GM18858 (cell line): ENCODE measurements around the gene FCAMR.

Source experiments
- ATAC-seq: cut with Tn5 transposase; IDR thresholded peaks from one replicate; pipeline ENCODE4 v1.9.1; 2021; ENCODE audit not compliant: unreplicated experiment

The FCAMR gene

DNA sequence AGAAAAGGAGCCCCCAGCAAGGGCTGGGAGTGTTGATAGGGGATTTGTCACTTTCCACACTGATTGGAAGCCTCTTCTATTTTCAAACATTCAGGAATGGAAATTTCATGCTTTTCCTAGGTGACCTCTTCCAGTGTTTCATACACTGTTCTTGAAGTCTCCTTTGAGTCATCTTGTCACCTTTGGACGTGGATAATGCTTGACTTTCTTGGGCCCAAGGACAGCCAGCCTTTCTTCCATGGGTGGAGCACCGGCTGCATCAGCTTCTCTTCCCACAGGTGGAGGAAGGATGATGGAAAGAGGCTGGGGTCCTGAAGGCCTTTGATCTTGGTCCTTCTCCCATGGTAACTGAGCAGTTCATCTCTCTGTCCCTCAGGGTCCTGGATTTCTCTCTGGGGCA, 12.1 kb downstream of the FCAMR start:
- no peak for ATAC-seq

DNA sequence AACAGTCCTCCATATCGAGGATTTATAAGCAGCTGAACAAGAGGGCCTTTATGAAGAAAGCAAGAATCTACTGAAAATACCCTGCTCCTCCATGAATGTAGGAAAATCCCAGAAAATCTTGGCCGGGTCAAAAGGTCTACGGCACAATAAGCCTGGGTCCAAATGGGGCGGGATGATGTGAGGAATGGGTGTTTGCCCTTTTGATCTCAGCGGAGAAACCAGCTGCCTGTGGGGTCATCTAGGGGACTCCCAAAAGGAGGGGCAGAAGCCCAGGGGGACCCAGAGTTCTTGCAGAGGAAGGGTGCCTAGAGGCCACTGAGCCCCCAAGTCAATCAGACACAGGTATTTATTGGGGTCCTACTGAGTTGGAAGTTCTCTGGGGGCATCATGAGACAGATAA, 12.6 kb downstream of the FCAMR start:
- ATAC-seq, result no peak

DNA sequence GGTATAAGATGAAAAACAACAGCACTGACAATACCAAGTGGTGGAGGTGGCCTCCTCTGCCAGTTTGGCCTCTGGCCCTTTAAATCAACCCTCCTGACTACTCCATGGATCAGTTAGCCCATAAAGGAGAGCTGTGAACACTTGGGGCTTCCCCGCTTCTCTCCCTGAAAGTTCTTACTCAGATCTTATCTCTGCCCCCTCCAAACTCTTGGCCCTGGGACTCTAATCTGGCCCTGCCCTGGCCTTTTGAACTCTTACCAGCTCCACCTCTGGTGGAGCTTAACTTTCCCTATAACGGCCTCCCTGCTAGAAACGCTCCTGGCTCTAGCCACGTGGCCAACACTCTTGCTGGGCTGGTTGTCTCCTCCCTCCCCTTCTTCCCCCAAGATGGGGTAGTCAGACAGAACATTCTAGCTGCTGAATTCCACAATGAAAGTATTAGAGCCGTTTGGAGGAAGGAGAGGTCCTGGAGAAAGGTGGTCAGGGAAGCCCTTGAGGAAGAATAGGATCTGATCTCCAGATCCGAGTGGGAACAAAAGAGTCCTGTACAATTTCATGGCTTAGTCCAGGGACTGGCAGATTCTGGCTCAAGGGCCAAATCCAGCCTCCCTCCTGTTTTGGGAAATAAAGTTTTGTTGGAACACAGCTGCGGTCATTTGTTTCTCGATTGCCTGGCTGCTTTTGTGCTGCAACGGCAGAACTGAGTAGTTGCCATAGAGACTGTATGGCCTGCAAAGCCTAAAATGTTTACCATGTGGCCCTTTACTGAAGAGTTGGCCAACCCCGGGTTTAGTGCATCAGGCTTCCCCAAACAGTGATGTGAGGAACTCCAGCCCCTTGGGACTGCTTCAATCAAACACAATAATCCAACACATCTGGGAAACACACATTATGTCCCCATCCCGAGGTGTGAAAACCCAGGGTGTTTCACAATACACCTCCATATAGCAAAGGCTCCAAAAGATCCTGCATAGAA, 14.5 kb downstream of the FCAMR start:
- no peak for ATAC-seq

DNA sequence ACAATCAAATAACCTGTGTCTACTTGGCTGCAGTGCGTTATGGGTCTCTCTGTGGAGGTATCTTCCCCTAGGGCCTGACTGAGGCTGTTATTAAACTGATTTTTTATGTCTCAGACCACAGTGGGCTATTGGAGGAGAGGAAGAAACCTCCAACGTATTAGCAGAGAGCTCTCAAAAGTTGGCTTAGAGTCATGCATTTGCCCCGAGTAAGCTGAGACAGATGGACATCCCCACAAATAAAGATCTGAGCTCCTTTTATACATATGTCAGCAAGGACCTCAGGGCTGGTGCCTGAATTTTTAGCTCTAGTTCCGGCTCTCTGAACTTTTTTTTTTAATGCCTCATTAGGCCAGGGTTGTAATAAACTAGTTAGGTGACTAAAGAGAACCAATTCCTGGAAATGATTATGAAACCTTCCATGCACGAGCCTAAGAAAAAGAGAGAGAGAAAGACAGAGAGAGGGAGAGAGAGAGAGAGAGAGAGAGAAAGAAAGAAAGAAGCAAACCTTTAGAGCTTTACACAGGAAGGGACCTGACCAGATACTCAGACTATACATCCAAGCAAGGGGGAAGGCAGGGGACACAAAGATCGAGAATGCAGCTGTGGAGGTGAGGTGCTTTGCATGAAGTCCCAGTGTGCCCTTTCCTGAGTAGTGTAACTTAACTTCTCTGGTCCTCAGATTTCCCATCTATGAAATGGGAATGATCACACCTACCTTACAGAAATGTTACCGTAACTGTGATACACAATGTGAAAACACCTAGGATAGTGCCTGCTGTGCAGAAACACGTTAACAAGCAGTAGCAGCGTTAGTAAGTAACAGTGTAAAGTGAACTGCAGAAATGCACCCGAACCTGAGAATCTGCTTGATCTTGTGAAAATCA, 15.6 kb downstream of the FCAMR start:
- ATAC-seq, result no peak

DNA sequence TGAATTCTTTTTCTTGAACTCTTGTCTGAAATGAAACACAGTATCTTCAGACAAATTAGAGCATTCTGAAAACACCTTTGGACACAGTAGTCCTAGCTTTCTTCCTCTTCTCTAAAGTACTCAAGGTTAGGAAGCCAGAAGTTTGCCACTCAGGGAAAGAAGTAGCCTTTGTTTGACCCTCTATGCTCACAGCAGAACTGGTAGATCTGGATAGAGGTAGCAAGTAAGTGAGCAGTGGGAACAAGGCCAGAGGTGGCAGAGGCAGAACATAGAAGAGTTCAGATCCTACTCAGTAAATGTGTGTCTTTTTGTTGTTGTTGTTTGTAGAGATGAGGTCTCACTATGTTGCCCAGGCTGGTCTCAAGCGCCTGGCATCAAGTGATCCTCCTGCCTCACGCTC, 16.6 kb downstream of the FCAMR start:
- no peak for ATAC-seq

DNA sequence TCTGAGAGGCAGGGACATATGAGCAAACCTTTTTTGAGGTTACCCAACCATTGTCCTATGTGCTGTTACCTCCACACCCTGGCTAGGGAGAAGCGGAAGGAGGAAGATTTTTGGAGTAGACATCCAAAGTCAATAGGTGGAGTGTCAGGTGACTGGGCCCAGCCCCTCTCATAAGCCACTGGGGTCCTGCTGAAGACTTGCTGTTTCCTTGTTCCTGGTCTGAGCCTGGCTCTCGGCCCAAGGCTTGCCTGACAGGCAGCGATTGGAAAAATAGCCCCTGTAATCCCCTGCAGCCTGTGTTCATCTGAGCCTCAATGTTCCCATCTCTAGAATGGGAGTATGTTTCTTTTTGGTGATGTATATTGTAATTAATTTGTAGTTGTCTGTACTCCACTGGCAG, 17.1 kb downstream of the FCAMR start:
- ATAC-seq, result no peak

DNA sequence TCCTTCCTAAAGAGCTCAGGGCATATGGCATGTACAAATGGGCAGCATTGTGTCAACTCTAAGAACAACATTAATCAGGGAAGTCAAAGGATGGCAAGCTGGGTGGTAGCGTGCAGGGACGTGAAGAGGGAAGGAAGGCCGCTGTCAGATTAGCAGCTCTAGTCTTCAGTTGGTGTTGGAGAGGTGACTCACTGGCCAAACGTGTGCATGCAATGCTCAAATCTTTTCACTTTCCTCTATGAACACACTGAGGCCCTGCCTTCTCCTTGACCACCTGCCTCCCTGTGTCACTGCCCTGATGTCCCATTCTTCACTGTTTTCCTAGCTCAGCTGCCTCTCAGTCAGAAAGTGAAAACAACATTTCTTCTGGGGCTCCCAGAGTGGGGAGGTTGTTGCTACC, 18.1 kb downstream of the FCAMR start:
- no peak for ATAC-seq

DNA sequence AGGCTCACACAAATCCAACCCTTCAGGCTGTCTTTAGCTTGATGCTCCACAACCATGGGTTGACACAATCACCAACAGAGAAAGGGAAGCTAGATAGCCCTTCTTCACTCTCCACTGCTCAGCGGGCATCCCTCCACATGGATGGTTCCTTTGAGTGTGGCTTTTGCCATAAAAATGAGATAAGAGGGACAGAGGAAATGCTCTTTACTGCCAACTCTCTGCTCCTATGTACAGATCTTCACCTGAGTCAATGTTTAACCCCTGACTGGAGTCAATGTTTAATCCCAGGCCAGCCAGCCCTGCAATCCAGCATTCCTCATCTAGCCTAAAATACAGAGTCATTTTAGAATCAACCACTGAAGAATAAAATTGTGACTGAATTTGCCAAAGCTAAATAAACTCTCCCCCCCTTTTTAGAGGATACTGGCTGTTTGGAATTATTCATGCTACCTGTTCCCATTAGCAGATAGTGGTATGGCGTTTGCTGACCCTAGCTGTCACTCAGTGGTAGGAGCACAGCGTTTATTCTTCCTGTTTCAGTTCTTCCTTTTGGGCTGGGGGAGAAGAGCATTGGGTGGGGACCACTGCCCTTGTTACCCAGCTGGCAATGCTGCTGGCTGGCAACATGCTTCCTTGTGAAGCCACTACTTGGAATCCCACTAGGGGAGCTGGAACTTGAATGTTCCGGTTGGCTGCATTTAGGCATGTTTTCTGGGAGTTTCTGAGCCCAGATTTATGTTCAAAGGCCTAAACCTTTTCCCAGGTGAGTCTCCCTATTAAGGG, 18.8 kb downstream of the FCAMR start:
- no peak for ATAC-seq

DNA sequence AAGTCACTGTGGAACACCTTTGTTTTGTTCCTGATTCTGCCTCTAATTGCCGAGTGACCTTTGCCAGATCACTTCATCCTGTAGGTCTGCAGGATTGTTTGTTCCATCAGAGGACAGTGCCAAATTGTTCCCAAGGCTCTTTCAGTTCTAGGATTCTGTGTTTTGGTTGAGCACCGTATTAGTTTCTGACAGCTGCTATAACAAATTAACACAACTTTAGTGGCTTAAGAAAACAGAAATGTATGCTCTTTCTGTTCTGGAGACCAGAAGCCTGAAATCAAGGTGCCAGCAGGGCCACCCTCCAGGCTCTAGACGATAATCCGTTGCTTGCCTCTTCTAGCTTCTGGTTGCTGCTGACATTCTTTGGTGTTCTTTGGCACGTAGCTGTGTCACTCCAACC, 20.6 kb downstream of the FCAMR start:
- ATAC-seq, result no peak

DNA sequence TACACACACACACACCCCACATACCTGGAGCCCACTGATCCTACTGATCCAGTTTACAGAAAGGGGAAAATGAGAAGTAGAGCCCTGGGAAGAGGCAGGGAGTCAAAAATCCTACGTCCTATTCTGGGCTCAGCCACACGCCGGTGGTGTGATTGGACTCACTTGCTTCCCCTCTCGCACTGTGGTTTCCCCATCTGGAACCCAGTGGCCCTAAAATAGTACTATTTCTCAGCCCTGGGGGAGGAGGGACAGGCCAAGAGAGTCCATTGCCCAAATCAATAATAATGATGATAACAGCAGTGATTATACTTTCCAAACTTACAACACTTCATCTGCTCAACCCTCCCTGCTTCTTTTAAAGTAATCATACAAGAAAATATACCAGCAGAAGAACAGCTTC, 21.1 kb downstream of the FCAMR start:
- ATAC-seq, result no peak

DNA sequence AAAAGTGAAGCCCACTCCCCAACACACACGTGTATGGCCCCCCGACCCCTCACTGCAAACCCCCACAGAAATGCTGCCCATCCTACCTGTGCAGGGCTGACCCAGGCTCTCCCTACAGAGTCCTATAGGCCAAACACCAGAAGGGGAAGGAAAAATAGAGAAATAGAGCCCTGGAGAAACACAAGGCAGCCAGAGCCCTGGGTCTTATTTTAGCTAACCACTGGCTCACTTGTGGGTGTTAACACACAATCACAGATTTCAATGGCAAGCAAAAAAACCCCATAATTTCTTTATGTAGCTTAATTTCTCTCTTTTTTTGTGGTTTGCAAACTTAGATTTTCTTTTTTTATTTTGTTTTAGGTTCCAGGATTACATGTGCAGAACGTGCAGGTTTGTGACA, 23.0 kb downstream of the FCAMR start:
- ATAC-seq, result no peak

DNA sequence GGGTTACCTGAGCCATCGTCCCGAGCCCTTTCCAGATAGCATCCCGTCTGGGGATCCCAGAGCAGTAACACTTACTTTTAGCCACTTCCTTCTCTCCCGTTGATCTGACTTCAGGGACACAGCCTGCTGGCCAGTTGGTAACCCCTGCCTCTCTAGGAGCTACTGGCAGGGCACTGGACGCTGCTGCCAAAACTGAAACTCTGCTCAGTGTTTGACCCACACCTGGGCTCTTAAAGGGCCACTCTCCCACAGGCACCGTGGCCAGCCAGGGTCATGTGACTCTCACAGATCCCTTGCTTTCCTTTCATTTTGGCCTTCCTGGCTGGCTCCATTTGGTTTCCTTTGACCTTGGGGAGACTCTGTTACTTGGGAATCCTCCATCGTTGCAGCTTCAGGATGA, 24.0 kb downstream of the FCAMR start, which contains the start of gene PIGR:
PIGR (minus strand) TSS at position 206 of the 400 bp plus-strand sequence. CDS start 5,935 bp downstream, outside the sequence.
- no peak for ATAC-seq

DNA sequence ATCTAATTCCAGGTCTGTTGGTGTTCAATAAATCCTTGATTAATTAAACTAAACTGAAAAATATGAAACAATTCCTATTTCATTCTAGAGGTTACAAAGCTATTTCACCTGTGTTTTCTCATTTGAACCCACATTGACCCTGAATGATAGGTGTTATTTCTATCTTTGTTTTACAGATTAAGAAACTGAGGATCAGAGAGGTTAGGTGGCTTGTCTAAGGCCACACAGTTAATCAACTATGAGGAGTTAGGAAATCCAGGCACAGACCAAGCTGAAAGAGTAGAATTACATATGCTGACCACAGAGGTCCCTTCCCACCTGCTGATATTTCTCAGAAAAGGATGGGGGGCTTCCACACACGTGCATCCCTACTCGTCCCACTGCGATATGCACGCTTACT, 24.5 kb downstream of the FCAMR start:
- no peak for ATAC-seq

DNA sequence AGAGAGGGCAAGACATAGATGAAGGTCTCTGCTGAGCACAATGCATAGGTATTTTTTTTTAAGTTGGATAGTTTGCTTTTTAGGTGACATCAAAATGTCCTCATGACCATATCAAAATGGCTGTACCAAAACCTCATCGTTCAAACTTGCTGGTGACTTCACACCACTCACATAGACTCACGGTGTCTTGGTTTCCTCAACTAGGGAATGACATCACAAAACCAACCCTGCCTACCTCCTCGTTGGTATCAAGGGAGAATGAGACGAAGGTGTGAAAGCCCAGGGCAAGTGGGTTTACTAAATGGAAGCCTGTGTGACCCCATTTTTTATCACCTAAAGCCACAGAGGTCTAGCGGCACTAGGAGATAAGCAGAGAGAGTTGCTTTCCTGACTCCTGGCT, 25.6 kb downstream of the FCAMR start:
- ATAC-seq, result no peak

DNA sequence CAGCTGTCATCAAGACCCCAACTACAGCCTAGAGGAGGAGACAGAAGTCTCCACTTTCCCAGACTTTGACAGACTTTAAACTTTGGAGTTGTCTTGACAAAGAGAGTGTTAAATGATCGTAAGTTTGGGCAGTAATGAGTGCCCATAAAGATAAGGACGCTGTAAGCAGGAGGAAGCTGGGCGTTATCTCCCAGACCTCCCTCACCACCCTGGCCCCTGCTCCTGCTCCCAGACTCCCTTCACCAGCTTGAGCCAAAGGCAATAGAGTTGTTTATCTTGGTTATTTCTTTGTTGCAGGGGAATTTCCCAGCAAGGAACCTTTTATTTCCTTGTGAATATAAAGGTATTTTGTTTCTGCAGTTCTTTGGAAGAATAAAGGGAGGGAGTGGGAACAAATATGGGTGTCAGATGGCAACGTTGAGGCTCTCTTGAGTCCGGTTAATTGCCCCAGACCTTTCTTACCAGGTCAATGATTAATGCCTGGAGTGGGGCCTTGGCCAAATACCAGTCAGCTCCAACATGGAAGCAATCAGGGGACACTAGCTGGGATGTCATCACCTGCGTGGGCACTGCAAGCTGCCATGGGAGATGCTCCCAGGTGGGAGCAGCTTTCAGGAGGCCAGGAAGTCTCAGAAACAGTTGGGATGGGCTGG, 28.4 kb downstream of the FCAMR start:
- ATAC-seq, result no peak

DNA sequence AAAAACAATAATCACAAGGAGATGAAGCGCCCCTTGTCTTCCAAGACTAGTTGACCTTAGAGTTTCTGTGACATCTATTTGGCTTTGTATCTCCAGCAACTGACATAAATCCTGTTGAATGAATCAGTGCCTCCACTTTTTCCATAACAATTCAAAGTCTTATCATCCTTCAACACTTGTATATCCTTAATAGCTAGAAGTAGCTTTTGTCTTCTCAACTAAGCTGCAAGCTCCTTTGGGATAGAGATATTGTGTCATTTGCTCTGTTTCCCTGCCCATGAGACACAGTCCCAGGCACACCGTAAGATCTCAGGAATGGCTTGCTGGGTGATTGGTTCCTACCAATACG, 29.7 kb downstream of the FCAMR start:
- no peak for ATAC-seq

DNA sequence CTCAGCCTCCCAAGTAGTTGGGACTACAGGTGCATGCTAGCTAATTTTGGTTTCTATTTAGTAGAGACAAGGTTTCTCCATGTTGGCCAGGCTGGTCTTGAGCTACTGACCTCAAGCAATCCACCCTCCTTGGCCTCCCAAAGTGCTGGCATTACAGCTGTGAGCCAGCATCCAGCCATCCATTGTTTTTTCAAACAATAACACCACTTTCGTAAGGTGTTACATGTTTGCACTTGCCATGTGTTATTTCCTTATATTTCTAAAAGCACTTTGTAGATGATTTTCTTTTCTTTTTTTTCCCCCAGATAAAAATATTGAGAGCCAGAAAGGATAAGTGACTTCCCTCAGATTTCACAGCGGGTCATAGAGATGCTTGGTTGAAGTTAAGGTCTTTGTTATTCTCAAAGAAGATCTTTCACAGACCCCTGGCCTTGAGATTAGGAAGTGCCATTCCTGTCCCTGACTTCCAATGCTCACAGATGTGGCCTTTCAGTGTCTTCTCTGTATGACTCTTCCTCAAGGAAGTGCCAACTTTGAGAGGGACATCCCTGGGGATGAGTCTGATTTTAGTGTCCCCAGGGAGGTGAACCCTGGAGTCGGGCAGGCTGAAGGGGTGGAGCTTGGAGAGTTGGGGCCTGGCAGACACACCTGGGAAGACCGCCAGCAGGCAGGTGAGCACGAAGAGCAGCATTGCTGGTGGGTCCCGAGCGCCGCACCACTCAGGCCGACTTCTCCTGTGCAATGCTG, 30.2 kb downstream of the FCAMR start:
- ATAC-seq, result no peak

DNA sequence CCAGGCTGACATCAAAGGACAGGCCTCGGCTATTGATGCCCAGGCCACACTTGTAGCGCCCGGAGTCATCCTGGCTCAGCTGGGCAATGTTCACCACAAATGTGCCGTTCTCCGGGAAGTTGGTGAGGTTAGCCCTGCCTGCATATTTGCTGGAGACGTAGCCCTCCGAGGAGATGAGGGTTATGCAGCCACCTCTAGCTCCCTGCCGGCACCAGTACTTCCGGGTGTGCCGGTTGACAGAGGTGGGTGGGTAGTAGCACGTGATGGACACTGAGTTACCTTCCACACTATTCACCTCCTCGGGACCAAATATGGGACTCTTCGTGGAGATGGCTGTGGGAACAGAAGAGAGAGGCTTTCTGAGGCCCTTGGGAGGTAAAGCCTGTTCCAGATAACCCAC, 31.1 kb downstream of the FCAMR start:
- no peak for ATAC-seq

DNA sequence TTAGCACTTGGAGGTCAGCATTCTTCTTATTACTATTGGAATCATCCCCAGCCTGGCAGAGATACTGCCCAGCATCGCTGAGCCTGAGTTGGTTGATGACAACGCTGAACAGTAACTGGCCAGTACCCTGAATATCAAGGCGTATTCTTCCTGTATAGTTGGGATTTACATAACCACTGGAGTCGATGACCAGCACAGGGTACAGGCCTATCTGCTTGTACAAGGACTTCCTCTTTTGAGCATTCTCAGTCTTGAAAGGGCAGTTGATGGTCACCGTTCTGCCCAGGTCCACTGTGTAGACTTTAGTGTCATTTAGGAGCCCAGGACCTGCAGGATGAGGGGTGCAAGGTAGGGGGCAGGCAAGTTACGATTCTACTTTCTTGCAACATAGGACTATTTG, 32.8 kb downstream of the FCAMR start:
- ATAC-seq, result no peak

DNA sequence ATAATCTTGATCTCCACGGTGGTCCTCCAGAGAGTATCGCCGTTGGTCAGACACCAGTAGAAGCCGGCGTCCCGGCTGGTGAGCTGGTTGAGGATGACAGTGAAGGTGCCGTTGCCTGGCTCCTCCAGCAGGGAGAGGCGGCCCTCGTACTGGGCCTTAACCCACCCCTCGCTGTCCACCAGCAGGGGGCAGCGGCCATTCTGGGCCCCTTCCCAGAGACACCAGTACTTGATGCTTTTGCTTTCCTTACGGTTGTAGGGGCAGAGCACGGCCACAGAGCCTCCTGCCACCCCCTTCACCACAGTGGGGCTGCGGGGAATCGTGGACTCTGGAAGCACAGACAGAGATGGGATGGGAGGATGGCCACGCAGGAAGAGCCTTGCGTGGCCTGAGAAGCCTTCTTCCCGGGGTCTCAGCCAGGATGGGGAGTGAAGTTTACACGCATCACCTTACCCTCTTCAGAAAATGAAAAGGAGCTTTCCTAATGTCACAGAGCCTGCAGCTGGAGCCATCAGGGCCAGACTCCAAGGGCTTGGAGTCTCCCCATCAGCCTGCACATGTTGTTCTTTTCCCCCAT, 34.7 kb downstream of the FCAMR start:
- ATAC-seq, result no peak
